ENCODE measurements around the gene RASA2. TPM values are rescaled to one million over a fixed set of nuclear protein-coding genes. Genes with fewer than 3 reads are reported as not detected.

RASA2 gene
- total and polyA plus RNA-seq, 8 donors, result 2.6 to 32.1 (median 10.9) TPM

- H3K27me3 ChIP-seq, result no peaks in the 10 kb centered on the region
- no peak for DNase-seq
- TF ChIP-seq POLR2A (IDR thresholded peaks at IDR 0.05), result no peak
- TF ChIP-seq CTCF (IDR thresholded peaks at IDR 0.05), result peak in 1 of 7 experiments; percentile 27
- no peak overlapping the region for H3K27ac ChIP-seq
- no peak overlapping the region for H3K4me3 ChIP-seq
- peaks cover 0 to 2% (median 1%) of the 10 kb centered on the region in 4 donors for H3K4me1 ChIP-seq
- intact Hi-C loops (cut with DNase I; ENCODE audit: low total_unique reads), result no loop called here
- no peaks in the 10 kb centered on the region for H3K36me3 ChIP-seq
- peaks cover 0 to 3% (median 0%) of the 10 kb centered on the region in 4 donors for H3K9me3 ChIP-seq
- 62 to 76% (median 74%) methylated on average over 2 of the region's 2 CpGs for WGBS, 5 donors
Observed at GRCh38 chr3:141465221-141465620, 21.6 kb upstream of the RASA2 start.

- 72 to 88% (median 82%) methylated on average over 3 of the region's 3 CpGs for WGBS, 5 donors
Observed at GRCh38 chr3:141466633-141467169, 20.1 kb upstream of the RASA2 start.

DNA sequence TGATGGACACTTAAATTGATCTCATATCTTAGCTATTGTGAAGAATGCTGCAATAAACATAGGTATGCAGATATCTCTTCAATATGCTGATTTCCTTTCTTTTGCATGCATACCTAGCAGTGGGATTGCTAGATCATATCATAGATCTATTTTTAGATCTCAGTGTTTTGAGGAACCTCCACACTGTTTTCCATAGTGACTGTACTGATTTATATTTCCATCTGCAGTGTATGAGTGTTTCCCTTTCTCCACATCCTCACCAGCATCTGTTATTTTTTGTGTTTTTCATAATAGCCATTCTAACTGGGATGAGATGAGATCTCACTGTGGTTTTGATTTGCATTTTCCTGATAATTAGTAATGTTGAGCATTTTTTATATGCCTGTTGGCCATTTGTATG is 17.1 kb upstream of the RASA2 start:
- TF ChIP-seq EP300 (IDR thresholded peaks at IDR 0.05) (no peak), POLR2A (IDR thresholded peaks at IDR 0.05) (no peak), CTCF (IDR thresholded peaks at IDR 0.05) (no peak), POLR2AphosphoS5 (IDR thresholded peaks at IDR 0.05) (no peak)
- Histone ChIP-seq H3K9me3 (peaks cover 0 to 3% (median 0%) of the 10 kb centered on the region in 4 donors), H3K27ac (no peak overlapping the region), H3K4me1 (no peaks in the 10 kb centered on the region), H3K27me3 (no peaks in the 10 kb centered on the region), H3K4me3 (no peak overlapping the region), H3K36me3 (no peaks in the 10 kb centered on the region)
- intact Hi-C loops (cut with DNase I; ENCODE audit: low total_unique reads), result loop anchor here (5.0 kb wide), 1 partner anchor 88 kb away; no protein-coding TSS in a partner anchor
- no peak for DNase-seq

More at GRCh38 chr3:141466633-141467169, 20.1 kb upstream of the RASA2 start:
- TF ChIP-seq CTCF (IDR thresholded peaks at IDR 0.05) (no peak), EP300 (IDR thresholded peaks at IDR 0.05) (no peak), POLR2AphosphoS5 (IDR thresholded peaks at IDR 0.05) (no peak), POLR2A (IDR thresholded peaks at IDR 0.05) (no peak)
- H3K4me1 ChIP-seq, result no peaks in the 10 kb centered on the region
- no peak for DNase-seq
- H3K27ac ChIP-seq, result no peak overlapping the region
- H3K4me3 ChIP-seq, result no peak overlapping the region
- H3K9me3 ChIP-seq, result peaks cover 0 to 3% (median 0%) of the 10 kb centered on the region in 4 donors
- intact Hi-C loops (cut with DNase I; ENCODE audit: low total_unique reads), result no loop called here
- no peaks in the 10 kb centered on the region for H3K36me3 ChIP-seq
- no peaks in the 10 kb centered on the region for H3K27me3 ChIP-seq

- Histone ChIP-seq H3K4me1 (no peaks in the 10 kb centered on the region), H3K4me3 (no peak overlapping the region), H3K27ac (no peak overlapping the region), H3K36me3 (no peaks in the 10 kb centered on the region), H3K9me3 (peaks cover 0 to 3% (median 0%) of the 10 kb centered on the region in 4 donors), H3K27me3 (no peaks in the 10 kb centered on the region)
- DNase-seq, result no peak
- TF ChIP-seq EP300 (IDR thresholded peaks at IDR 0.05), result no peak
- TF ChIP-seq POLR2AphosphoS5 (IDR thresholded peaks at IDR 0.05), result no peak
- no peak for TF ChIP-seq CTCF (IDR thresholded peaks at IDR 0.05)
- TF ChIP-seq POLR2A (IDR thresholded peaks at IDR 0.05), result no peak
- 79 to 92% (median 90%) methylated on average over 5 of the region's 5 CpGs for WGBS, 5 donors
- intact Hi-C loops (cut with DNase I; ENCODE audit: low total_unique reads), result loop anchor here (5.0 kb wide), 1 partner anchor 86 kb away; no protein-coding TSS in a partner anchor
Observed at GRCh38 chr3:141471160-141471559, 15.7 kb upstream of the RASA2 start.

All from stomach (tissue), 9 donors.